Chondrocyte (in vitro differentiated cells): ENCODE results near the gene RANBP3. TPM values are rescaled to one million over a fixed set of nuclear protein-coding genes. Genes with fewer than 3 reads are reported as not detected.

Experiments used
- DNase-seq: peaks from one replicate; pipeline ENCODE4 v3.0.0; 2021; ENCODE audit warnings: mixed read lengths, low spot score
- H3K27ac Mint-ChIP-seq: one replicate; pipeline ENCODE4 v1.8.0; 2021; ENCODE audit warnings: mild to moderate bottlenecking, moderate library complexity, mixed read lengths; ENCODE audit not compliant: unreplicated experiment
- H3K27me3 Mint-ChIP-seq: 2 replicates; pipeline ENCODE4 v1.8.0; 2021; ENCODE audit warnings: low read depth, mixed read lengths
- H3K36me3 Mint-ChIP-seq: 2 replicates; pipeline ENCODE4 v1.8.0; 2021; ENCODE audit warnings: low read depth, mixed read lengths
- H3K4me1 Mint-ChIP-seq: 2 replicates; pipeline ENCODE4 v1.8.0; 2021; ENCODE audit warnings: low read depth, mild to moderate bottlenecking, mixed read lengths
- H3K4me3 Mint-ChIP-seq: one replicate; pipeline ENCODE4 v1.8.0; 2021; ENCODE audit warnings: mild to moderate bottlenecking, moderate library complexity, mixed read lengths; ENCODE audit not compliant: unreplicated experiment
- H3K9me3 Mint-ChIP-seq: 2 replicates; pipeline ENCODE4 v1.8.0; 2021; ENCODE audit warnings: low read depth, mixed read lengths
- total RNA-seq: library from RNA; stranded (reverse); gene quantifications from 3 replicates; pipeline ENCODE4 v1.2.1, GENCODE V29; 2021
- TF ChIP-seq, protein P1 (sequence below): fragments of 200-600 bp; sonication (generic); IDR thresholded peaks from 2 replicates; pipeline ENCODE4 v1.5.0; 2021; ENCODE audit warnings: antibody characterized with exemption, mild to moderate bottlenecking, moderate library complexity

The RANBP3 gene
- total RNA-seq, 1 donor from 2014 or later, result 53.5 TPM

- H3K27ac Mint-ChIP-seq, result no peak overlapping the region
- TF ChIP-seq, protein P1, sequence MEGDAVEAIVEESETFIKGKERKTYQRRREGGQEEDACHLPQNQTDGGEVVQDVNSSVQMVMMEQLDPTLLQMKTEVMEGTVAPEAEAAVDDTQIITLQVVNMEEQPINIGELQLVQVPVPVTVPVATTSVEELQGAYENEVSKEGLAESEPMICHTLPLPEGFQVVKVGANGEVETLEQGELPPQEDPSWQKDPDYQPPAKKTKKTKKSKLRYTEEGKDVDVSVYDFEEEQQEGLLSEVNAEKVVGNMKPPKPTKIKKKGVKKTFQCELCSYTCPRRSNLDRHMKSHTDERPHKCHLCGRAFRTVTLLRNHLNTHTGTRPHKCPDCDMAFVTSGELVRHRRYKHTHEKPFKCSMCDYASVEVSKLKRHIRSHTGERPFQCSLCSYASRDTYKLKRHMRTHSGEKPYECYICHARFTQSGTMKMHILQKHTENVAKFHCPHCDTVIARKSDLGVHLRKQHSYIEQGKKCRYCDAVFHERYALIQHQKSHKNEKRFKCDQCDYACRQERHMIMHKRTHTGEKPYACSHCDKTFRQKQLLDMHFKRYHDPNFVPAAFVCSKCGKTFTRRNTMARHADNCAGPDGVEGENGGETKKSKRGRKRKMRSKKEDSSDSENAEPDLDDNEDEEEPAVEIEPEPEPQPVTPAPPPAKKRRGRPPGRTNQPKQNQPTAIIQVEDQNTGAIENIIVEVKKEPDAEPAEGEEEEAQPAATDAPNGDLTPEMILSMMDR, result no peak
- peaks cover 21% of the 10 kb centered on the region for H3K36me3 Mint-ChIP-seq
- H3K4me3 Mint-ChIP-seq, result no peak overlapping the region
- no peaks in the 10 kb centered on the region for H3K27me3 Mint-ChIP-seq
- no peaks in the 10 kb centered on the region for H3K9me3 Mint-ChIP-seq
- H3K4me1 Mint-ChIP-seq, result peaks cover 12% of the 10 kb centered on the region
- DNase-seq, result no peak
Observed at GRCh38 chr19:5918463-5919079, 59.4 kb downstream of the RANBP3 start.

GRCh38 chr19:5917431-5918107 is 60.4 kb downstream of the RANBP3 start:
- Mint-ChIP-seq H3K4me1 (peaks cover 12% of the 10 kb centered on the region), H3K4me3 (no peak overlapping the region), H3K9me3 (no peaks in the 10 kb centered on the region), H3K27me3 (no peaks in the 10 kb centered on the region), H3K36me3 (peaks cover 16% of the 10 kb centered on the region), H3K27ac (no peak overlapping the region)
- TF ChIP-seq, protein P1, result no peak
- DNase-seq, result no peak

- DNase-seq, result peak; percentile 89
- H3K9me3 Mint-ChIP-seq, result no peaks in the 10 kb centered on the region
- no peak overlapping the region for H3K27ac Mint-ChIP-seq
Observed at GRCh38 chr19:5916181-5916708, 61.7 kb downstream of the RANBP3 start.

DNA sequence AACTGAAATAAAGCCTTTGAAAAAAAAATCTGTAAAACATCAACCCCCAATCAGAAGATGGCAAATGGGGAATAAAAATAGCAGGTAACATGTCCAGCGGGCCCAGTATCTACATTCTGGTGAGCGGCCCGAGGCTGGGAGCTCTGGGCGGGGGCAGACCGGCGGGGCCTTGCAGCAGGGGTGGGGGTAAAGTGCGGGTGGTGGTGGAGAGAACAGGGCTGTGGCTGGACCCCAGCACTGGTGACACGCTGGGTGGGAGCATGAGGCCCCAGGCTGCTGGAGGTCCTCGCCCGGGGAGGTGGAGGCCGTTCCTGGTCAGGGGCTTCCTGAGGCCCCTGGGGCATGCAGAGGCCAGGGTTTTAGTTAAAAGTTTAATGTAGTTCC is 62.2 kb downstream of the RANBP3 start:
- no peak for DNase-seq
- TF ChIP-seq, protein P1, result no peak
- Mint-ChIP-seq H3K4me1 (peaks cover 12% of the 10 kb centered on the region), H3K36me3 (peaks cover 15% of the 10 kb centered on the region), H3K4me3 (no peak overlapping the region), H3K9me3 (no peaks in the 10 kb centered on the region), H3K27me3 (no peaks in the 10 kb centered on the region), H3K27ac (no peak overlapping the region)

More at GRCh38 chr19:5916181-5916708, 61.7 kb downstream of the RANBP3 start:
- Mint-ChIP-seq H3K27me3 (no peaks in the 10 kb centered on the region), H3K36me3 (peaks cover 15% of the 10 kb centered on the region), H3K4me1 (peaks cover 12% of the 10 kb centered on the region), H3K4me3 (no peak overlapping the region)
- TF ChIP-seq, protein P1, result no peak

DNA sequence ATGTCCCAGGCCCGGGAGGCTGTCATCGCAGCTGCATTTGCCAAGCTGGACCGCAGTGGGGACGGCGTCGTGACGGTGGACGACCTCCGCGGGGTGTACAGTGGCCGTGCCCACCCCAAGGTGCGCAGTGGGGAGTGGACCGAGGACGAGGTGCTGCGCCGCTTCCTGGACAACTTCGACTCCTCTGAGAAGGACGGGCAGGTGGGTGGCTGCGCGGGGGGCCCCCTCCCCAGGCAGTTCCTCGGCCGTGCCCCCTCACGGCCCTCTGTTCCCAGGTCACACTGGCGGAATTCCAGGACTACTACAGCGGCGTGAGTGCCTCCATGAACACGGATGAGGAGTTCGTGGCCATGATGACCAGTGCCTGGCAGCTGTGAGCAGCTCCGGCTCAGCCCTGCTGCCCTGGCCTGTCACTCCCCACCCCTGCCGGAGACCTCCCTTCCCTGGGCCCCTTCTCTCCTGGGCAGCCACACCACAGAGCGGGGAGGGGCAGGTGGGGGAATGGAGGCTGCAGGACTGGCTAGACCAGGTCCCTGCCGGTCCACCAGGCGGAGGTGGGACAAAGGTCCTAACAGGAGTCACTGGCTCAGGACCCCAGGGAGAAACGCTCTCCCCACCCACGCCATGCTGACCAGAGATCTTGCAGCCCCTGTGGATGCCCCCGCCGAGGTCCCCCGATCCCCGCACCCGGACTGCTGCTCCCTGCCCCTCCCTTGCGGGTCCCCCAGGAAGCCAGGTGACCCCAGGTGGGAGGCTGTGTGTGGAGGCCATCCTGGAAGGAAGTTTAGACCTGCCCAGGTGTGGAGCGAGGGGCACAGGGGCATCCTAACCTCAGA is 62.8 kb downstream of the RANBP3 start:
- Mint-ChIP-seq H3K36me3 (peaks cover 15% of the 10 kb centered on the region), H3K27ac (peak overlapping the region; percentile 36), H3K9me3 (no peaks in the 10 kb centered on the region)

More for the DNA sequence above, 62.8 kb downstream of the RANBP3 start:
- peak; percentile 92 for DNase-seq
- Mint-ChIP-seq H3K4me3 (no peak overlapping the region), H3K4me1 (peaks cover 12% of the 10 kb centered on the region), H3K27me3 (no peaks in the 10 kb centered on the region)
- TF ChIP-seq, protein P1, result no peak
